Pancreas (tissue), 10 donors: ENCODE measurements around the gene WWTR1. TPM values are rescaled to one million over a fixed set of nuclear protein-coding genes. Genes with fewer than 3 reads are reported as not detected.

Experiments
- ATAC-seq, 4 donors: fragments of 200-7000 bp; cut with Tn5 transposase; one replicate each; pipeline versions ENCODE4 v1.8.0 to v1.9.1; 2020; ENCODE audit warnings: mild to moderate bottlenecking in 4 of 4, moderate library complexity in 4 of 4
- DNase-seq, 6 donors: peaks; one replicate each; pipeline ENCODE4 v3.0.0-alpha.2; 2020
- FAIRE-seq: peaks from 2 replicates; lab custom pipeline; 2012; peaks lifted over from hg19 to GRCh38; lab: Jason Lieb, UNC
- H3K27ac ChIP-seq, 4 donors: fragments of 200-600 bp; sonication (generic); 1 replicate in 3 of 4; 2 replicates in 1 of 4; pipeline versions ENCODE4 v1.5.0 to v1.8.0; 2020
- H3K27me3 ChIP-seq, 4 donors: fragments of 200-600 bp; one replicate each; pipeline ENCODE4 v1.8.0; 2021
- H3K36me3 ChIP-seq, 3 donors: fragments of 200-600 bp; sonication (generic) in 1 of 3; one replicate each; pipeline versions ENCODE4 v1.5.0 to v1.8.0; 2020 to 2021
- H3K4me1 ChIP-seq, 3 donors: fragments of 200-600 bp; one replicate each; pipeline ENCODE4 v1.8.0; 2021
- H3K4me3 ChIP-seq, 4 donors: fragments of 200-600 bp; sonication (generic) in 2 of 4; one replicate each; pipeline versions ENCODE4 v1.5.0 to v1.8.0; 2020 to 2021
- H3K9me3 ChIP-seq, 4 donors: fragments of 200-600 bp; one replicate each; pipeline ENCODE4 v1.8.0; 2021
- CTCF ChIP-seq, 4 donors: fragments of 200-600 bp; sonication (generic) in 3 of 4; IDR thresholded peaks; one replicate each; pipeline versions ENCODE4 v1.5.0 to v1.8.0; 2021; ENCODE audit warnings: antibody characterized with exemption in 4 of 4
- WGBS, 2 donors: extraction: QIAGEN DNeasy Blood & Tissue Kit; methylation state at CpG; one replicate each; pipeline ENCODE4 v1.1.7; 2013; 5-methylcytosine and 5-hydroxymethylcytosine counted together
- intact Hi-C, 3 donors: fragments of 100-400 bp; cut with DNase I; formaldehyde crosslinking; loops; one replicate each; pipeline versions ENCODE4 v1.11.1 to v1.14.2; 2022
- polyA plus RNA-seq, 2 donors: library from polyadenylated mRNA; stranded (reverse); fragments of 200-250 nt; gene quantifications; one replicate each; pipeline ENCODE4 v1.2.3, GENCODE V29; 2013
- total RNA-seq, 6 donors: library from RNA; stranded (reverse); fragmentation: NEBNext Ultra II Directional in 4 of 6; extraction: Animal tissue kit (Norgen Biotek cat#: 25700) in 4 of 6; gene quantifications; one replicate each; pipeline versions ENCODE4 v1.2.1 to v1.2.4, GENCODE V29; 2021 to 2023
- donor health status: healthy with polysubstance abuse.
- donor health status: DM: no; HTN: no; CAD: no; lungs with moderate emphysema.
- donor health status: DM: no; HTN: no; CAD: no.
- donor health status: control.
- donor health status: control.
- donor health status: Bipolar disorder and iron deficiency.
- donor health status: DM: yes; HTN: yes; CAD: no.
- donor health status: DM: no; HTN: no; CAD: no.
- donor health status: DM: no; HTN: no; CAD: no.
- donor health status: DM: yes; HTN: yes; CAD: no.

Gene WWTR1
- total and polyA plus RNA-seq, 8 donors: 18.9 to 47.0 (median 23.7) TPM

GRCh38 chr3:149615731-149616221, 42.0 kb downstream of the WWTR1 start:
- TF ChIP-seq CTCF (IDR thresholded peaks at IDR 0.05): no peak
- Histone ChIP-seq H3K27me3 (no peaks in the 10 kb centered on the region), H3K27ac (peak overlapping the region in 1 of 4 donors; percentile 24), H3K4me1 (peaks cover 0 to 3% (median 0%) of the 10 kb centered on the region in 3 donors), H3K4me3 (no peak overlapping the region), H3K9me3 (no peaks in the 10 kb centered on the region), H3K36me3 (no peaks in the 10 kb centered on the region)
- DNase-seq (no peak), FAIRE-seq (no peak), ATAC-seq (no peak)
- WGBS, 2 donors: 74 to 75% methylated on average over 6 of the region's 6 CpGs
- intact Hi-C loops: no loop called here

- Histone ChIP-seq H3K27ac (no peak overlapping the region), H3K4me3 (no peak overlapping the region), H3K27me3 (no peaks in the 10 kb centered on the region), H3K4me1 (peaks cover 0 to under 1% (median 0%) of the 10 kb centered on the region in 3 donors), H3K36me3 (no peaks in the 10 kb centered on the region), H3K9me3 (no peaks in the 10 kb centered on the region)
- intact Hi-C loops: no loop called here
- no peak for TF ChIP-seq CTCF (IDR thresholded peaks at IDR 0.05)
- WGBS, 2 donors: 79 to 83% methylated on average over 2 of the region's 2 CpGs
- FAIRE-seq: no peak
- peak in 1 of 4 donors; percentile 42 for ATAC-seq
- no peak for DNase-seq
Measured at GRCh38 chr3:149613988-149614387, 43.8 kb downstream of the WWTR1 start.

DNA sequence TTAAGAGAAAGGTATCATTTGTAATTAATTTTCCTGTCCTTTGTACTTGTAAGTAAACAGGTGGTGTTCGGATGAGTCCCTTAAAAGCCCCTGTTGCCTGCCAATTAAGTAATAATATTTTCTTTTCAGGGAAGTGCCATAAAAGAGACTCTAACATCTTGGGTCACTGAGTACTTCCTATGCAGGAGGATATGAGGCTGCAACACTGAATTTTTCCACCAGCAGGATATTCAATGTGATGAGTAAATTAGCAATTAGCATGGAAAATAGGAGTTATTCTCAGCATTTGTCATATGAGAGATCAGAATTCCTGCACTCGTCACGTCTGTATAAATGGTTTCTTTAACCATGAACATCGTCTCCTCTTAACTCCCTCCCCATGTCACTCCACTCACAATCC, 45.4 kb downstream of the WWTR1 start:
- Histone ChIP-seq H3K9me3 (no peaks in the 10 kb centered on the region), H3K4me1 (no peaks in the 10 kb centered on the region), H3K27ac (no peak overlapping the region), H3K36me3 (no peaks in the 10 kb centered on the region), H3K27me3 (no peaks in the 10 kb centered on the region), H3K4me3 (no peak overlapping the region)
- FAIRE-seq (no peak), ATAC-seq (no peak), DNase-seq (no peak)
- TF ChIP-seq CTCF (IDR thresholded peaks at IDR 0.05): no peak
- WGBS, 2 donors: 91 to 95% methylated on average over 4 of the region's 4 CpGs
- intact Hi-C loops: no loop called here

- no peak for DNase-seq
- no peak for TF ChIP-seq CTCF (IDR thresholded peaks at IDR 0.05)
- Histone ChIP-seq H3K36me3 (no peaks in the 10 kb centered on the region), H3K27ac (no peak overlapping the region), H3K9me3 (no peaks in the 10 kb centered on the region), H3K27me3 (no peaks in the 10 kb centered on the region), H3K4me1 (no peaks in the 10 kb centered on the region), H3K4me3 (no peak overlapping the region)
- ATAC-seq: no peak
- 95 to 98% methylated on average over 2 of the region's 2 CpGs for WGBS, 2 donors
- no peak for FAIRE-seq
- intact Hi-C loops: no loop called here
Measured at GRCh38 chr3:149611149-149611548, 46.7 kb downstream of the WWTR1 start.

GRCh38 chr3:149610351-149611105, 47.3 kb downstream of the WWTR1 start:
- intact Hi-C loops: no loop called here
- no peak overlapping the region for H3K4me3 ChIP-seq
- ATAC-seq: no peak
- H3K4me1 ChIP-seq: no peaks in the 10 kb centered on the region
- 55 to 64% methylated on average over 6 of the region's 6 CpGs for whole genome bisulfite sequencing, 2 donors
- no peak for DNase-seq
- peak overlapping the region in 1 of 4 donors; percentile 17 for H3K27ac ChIP-seq
- H3K9me3 ChIP-seq: no peaks in the 10 kb centered on the region
- no peak for TF ChIP-seq CTCF (IDR thresholded peaks at IDR 0.05)
- H3K36me3 ChIP-seq: no peaks in the 10 kb centered on the region
- FAIRE-seq: no peak
- H3K27me3 ChIP-seq: no peaks in the 10 kb centered on the region
